Neural progenitor cell (in vitro differentiated cells): Measurements from ENCODE around the gene CACNA1D. TPM values are rescaled to one million over a fixed set of nuclear protein-coding genes. Genes with fewer than 3 reads are reported as not detected.

Experiments used
- DNase-seq: peaks from one replicate; pipeline ENCODE4 v3.0.0-alpha.2; 2016; ENCODE audit warnings: low spot score
- H2AFZ ChIP-seq: fragments of 200-600 bp; sonication (generic); replicated peaks from 2 replicates; pipeline ENCODE4 v1.6.1; 2016; ENCODE audit warnings: antibody characterized with exemption
- H3F3A ChIP-seq: fragments of 200-600 bp; sonication (generic); 2 replicates; pipeline ENCODE4 v1.6.1; 2016; ENCODE audit warnings: antibody characterized with exemption, low read depth
- H3K27ac ChIP-seq: fragments of 200-600 bp; sonication (generic); 2 replicates; pipeline ENCODE4 v1.5.1; 2016; ENCODE audit warnings: mild to moderate bottlenecking
- H3K27me3 ChIP-seq: fragments of 200-600 bp; sonication (generic); 2 replicates; pipeline ENCODE4 v1.6.1; 2016; ENCODE audit warnings: mild to moderate bottlenecking, moderate library complexity
- H3K36me3 ChIP-seq: fragments of 200-600 bp; sonication (generic); 2 replicates; pipeline ENCODE4 v1.5.1; 2016
- H3K4me1 ChIP-seq: fragments of 200-600 bp; sonication (generic); 2 replicates; pipeline ENCODE4 v1.6.1; 2016; ENCODE audit warnings: mixed run types
- H3K4me2 ChIP-seq: fragments of 200-600 bp; sonication (generic); 2 replicates; pipeline ENCODE4 v1.6.1; 2016
- H3K4me3 ChIP-seq: fragments of 200-600 bp; sonication (generic); 2 replicates; pipeline ENCODE4 v1.5.1; 2016
- H3K79me2 ChIP-seq: fragments of 200-600 bp; sonication (generic); 2 replicates; pipeline ENCODE4 v1.6.1; 2016; ENCODE audit warnings: low read depth
- H3K9ac ChIP-seq: fragments of 200-600 bp; sonication (generic); 2 replicates; pipeline ENCODE4 v1.6.1; 2016
- H3K9me3 ChIP-seq: fragments of 200-600 bp; sonication (generic); 2 replicates; pipeline ENCODE4 v1.5.1; 2016; ENCODE audit warnings: low read depth
- H4K20me1 ChIP-seq: fragments of 200-600 bp; sonication (generic); 2 replicates; pipeline ENCODE4 v1.6.1; 2016; ENCODE audit warnings: low read depth
- H3K27ac Mint-ChIP-seq: 3 replicates; pipeline ENCODE4 v1.8.0; 2021; ENCODE audit warnings: mixed read lengths
- H3K27me3 Mint-ChIP-seq: 2 replicates; pipeline ENCODE4 v1.8.0; 2022; ENCODE audit warnings: low read depth, mild to moderate bottlenecking, inconsistent platforms, moderate library complexity, mixed read lengths; ENCODE audit not compliant: insufficient read depth
- H3K36me3 Mint-ChIP-seq: 3 replicates; pipeline ENCODE4 v1.8.0; 2021; ENCODE audit warnings: mixed read lengths
- H3K4me1 Mint-ChIP-seq: 3 replicates; pipeline ENCODE4 v1.8.0; 2021; ENCODE audit warnings: mixed read lengths
- H3K4me3 Mint-ChIP-seq: 3 replicates; pipeline ENCODE4 v1.8.0; 2021; ENCODE audit warnings: mild to moderate bottlenecking, moderate library complexity, mixed read lengths
- H3K9me3 Mint-ChIP-seq: 3 replicates; pipeline ENCODE4 v1.8.0; 2020; ENCODE audit warnings: mixed read lengths
- EZH2 ChIP-seq: fragments of 200-600 bp; sonication (generic); IDR thresholded peaks from 2 replicates; pipeline ENCODE4 v1.6.1; 2017; ENCODE audit warnings: antibody characterized with exemption, mild to moderate bottlenecking, moderate library complexity
- EZH2phosphoT487 ChIP-seq: fragments of 200-600 bp; sonication (generic); IDR thresholded peaks from 2 replicates; pipeline ENCODE4 v1.6.1; 2017; ENCODE audit warnings: antibody characterized with exemption
- total RNA-seq: library from RNA; depleted of rRNA; stranded (reverse); fragments of >200 nt; gene quantifications from 2 replicates; pipeline ENCODE4 v1.2.3, GENCODE V29; 2015; ENCODE audit warnings: low replicate concordance
- TF ChIP-seq, protein P1 (sequence below): fragments of 200-600 bp; sonication (generic); IDR thresholded peaks from 2 replicates; pipeline ENCODE4 v1.5.1; 2017; ENCODE audit warnings: antibody characterized with exemption, mild to moderate bottlenecking

CACNA1D gene
- total RNA-seq, 1 donor from 2014 or later = 4.7 TPM

DNA sequence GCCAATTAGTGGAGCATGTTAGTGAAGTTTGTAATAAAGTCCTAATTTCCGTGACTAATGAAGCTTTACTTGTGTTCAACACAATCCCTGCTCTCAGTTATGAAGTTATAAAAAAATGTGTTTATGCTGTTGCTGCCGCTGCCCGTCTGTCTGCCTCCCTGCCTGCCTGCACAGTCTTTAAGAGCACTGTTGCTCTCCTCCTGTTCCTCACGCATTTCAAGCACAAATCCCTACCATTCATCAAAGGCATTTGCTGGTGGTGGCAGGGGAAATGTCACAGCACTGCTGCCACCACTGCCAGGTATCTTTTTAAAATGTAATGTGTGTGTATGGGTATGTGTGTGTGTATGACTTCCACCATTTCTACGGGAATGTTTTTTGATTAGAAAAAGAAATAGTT, 58.8 kb downstream of the CACNA1D start:
- Histone ChIP-seq H3K9me3 (no peaks in the 10 kb centered on the region), H3K27me3 (no peaks in the 10 kb centered on the region), H3F3A (no peaks in the 10 kb centered on the region), H3K9ac (no peak overlapping the region), H2AFZ (no peak overlapping the region), H3K4me2 (no peak overlapping the region), H3K36me3 (no peaks in the 10 kb centered on the region), H3K27ac (no peak overlapping the region), H3K4me3 (no peak overlapping the region), H3K79me2 (no peaks in the 10 kb centered on the region), H4K20me1 (no peaks in the 10 kb centered on the region), H3K4me1 (no peaks in the 10 kb centered on the region)
- Mint-ChIP-seq H3K4me1 (peaks cover 10% of the 10 kb centered on the region), H3K9me3 (no peaks in the 10 kb centered on the region), H3K27me3 (peaks cover 6% of the 10 kb centered on the region), H3K4me3 (no peak overlapping the region), H3K27ac (no peak overlapping the region), H3K36me3 (no peaks in the 10 kb centered on the region)
- TF ChIP-seq, protein P1, sequence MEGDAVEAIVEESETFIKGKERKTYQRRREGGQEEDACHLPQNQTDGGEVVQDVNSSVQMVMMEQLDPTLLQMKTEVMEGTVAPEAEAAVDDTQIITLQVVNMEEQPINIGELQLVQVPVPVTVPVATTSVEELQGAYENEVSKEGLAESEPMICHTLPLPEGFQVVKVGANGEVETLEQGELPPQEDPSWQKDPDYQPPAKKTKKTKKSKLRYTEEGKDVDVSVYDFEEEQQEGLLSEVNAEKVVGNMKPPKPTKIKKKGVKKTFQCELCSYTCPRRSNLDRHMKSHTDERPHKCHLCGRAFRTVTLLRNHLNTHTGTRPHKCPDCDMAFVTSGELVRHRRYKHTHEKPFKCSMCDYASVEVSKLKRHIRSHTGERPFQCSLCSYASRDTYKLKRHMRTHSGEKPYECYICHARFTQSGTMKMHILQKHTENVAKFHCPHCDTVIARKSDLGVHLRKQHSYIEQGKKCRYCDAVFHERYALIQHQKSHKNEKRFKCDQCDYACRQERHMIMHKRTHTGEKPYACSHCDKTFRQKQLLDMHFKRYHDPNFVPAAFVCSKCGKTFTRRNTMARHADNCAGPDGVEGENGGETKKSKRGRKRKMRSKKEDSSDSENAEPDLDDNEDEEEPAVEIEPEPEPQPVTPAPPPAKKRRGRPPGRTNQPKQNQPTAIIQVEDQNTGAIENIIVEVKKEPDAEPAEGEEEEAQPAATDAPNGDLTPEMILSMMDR = no peak
- TF ChIP-seq EZH2phosphoT487 (no peak), EZH2 (no peak)
- DNase-seq = no peak

DNA sequence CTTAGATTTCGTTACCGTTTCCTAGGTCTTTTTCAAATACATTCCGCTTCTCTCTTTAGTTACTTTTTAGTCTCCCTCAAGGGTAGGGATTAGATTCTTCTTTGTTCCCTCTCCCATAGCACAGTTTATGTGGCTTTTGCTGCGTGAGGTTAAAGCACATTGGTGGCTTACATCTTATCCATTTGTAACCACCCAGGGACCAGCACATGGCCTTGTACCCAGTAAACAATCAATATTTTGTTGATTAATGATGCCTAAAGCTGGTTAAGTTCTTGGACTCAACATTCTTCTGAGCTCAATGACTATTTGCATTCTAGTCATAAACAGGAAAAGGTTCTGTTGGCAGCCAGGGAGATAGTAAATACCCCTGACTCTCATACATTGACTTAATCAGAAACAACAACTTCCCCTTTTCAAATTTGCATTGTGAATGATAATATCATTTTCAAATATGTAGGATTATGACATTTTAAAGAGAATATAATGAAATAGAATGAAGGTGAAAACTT, 60.2 kb downstream of the CACNA1D start:
- Histone ChIP-seq H4K20me1 (no peaks in the 10 kb centered on the region), H3K27me3 (no peaks in the 10 kb centered on the region), H3K36me3 (no peaks in the 10 kb centered on the region), H3K79me2 (no peaks in the 10 kb centered on the region), H2AFZ (no peak overlapping the region), H3F3A (no peaks in the 10 kb centered on the region), H3K9ac (no peak overlapping the region), H3K9me3 (no peaks in the 10 kb centered on the region), H3K27ac (no peak overlapping the region), H3K4me1 (no peaks in the 10 kb centered on the region), H3K4me2 (no peak overlapping the region), H3K4me3 (no peak overlapping the region)
- no peaks in the 10 kb centered on the region for H3K9me3 Mint-ChIP-seq
- H3K4me3 Mint-ChIP-seq = no peak overlapping the region
- TF ChIP-seq, protein P1 = no peak
- TF ChIP-seq EZH2 (no peak), EZH2phosphoT487 (no peak)
- DNase-seq = no peak
- no peak overlapping the region for H3K27ac Mint-ChIP-seq
- H3K36me3 Mint-ChIP-seq = no peaks in the 10 kb centered on the region
- H3K27me3 Mint-ChIP-seq = peaks cover 6% of the 10 kb centered on the region
- peaks cover 10% of the 10 kb centered on the region for H3K4me1 Mint-ChIP-seq

DNA sequence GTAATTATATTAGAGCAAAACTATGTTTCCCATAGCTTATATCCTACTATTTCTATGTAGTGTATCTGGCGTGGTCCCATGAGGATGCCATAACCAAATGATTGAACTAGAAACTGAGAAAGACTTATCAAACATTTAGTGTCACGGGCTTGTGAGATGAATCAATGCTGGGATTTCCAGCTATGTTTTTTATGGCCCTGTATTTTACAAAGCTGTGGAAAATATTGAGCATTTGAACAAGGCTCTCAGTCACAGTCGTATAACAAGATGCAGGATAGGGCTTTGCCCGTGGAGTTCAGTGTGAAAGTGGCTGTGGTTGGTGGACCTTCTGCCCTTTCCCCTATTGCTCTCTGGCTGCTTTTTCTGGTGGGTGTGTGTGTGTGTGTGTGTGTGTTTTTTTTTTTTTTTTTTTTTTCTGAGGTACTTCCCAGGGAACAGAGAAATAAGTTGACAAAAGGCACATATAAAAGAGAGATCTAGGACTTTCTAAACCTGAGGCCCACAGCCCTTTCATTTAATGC, 60.7 kb downstream of the CACNA1D start:
- H3K27me3 Mint-ChIP-seq = peaks cover 6% of the 10 kb centered on the region
- no peaks in the 10 kb centered on the region for H3K9me3 Mint-ChIP-seq
- Histone ChIP-seq H4K20me1 (no peaks in the 10 kb centered on the region), H3K9me3 (no peaks in the 10 kb centered on the region), H3F3A (no peaks in the 10 kb centered on the region), H3K4me2 (no peak overlapping the region), H3K27me3 (no peaks in the 10 kb centered on the region), H3K79me2 (no peaks in the 10 kb centered on the region), H3K4me1 (no peaks in the 10 kb centered on the region), H3K27ac (no peak overlapping the region), H3K9ac (no peak overlapping the region), H3K4me3 (no peak overlapping the region), H2AFZ (no peak overlapping the region), H3K36me3 (no peaks in the 10 kb centered on the region)
- peaks cover 10% of the 10 kb centered on the region for H3K4me1 Mint-ChIP-seq
- no peak for DNase-seq
- H3K36me3 Mint-ChIP-seq = no peaks in the 10 kb centered on the region
- no peak overlapping the region for H3K27ac Mint-ChIP-seq
- H3K4me3 Mint-ChIP-seq = no peak overlapping the region
- TF ChIP-seq EZH2 = no peak
- TF ChIP-seq, protein P1 = no peak
- no peak for TF ChIP-seq EZH2phosphoT487
